K562 (cell line): ENCODE data around the gene CMTM1. TPM values are rescaled to one million over a fixed set of nuclear protein-coding genes. Genes with fewer than 3 reads are reported as not detected.

Experiments used
- CBFA2T3 ChIP-seq: fragments of 450-650 bp; IDR thresholded peaks from 2 replicates; pipeline ENCODE4 v1.6.1; 2017
- CXXC5 ChIP-seq: fragments of 250-450 bp; sonication (Bioruptor Pico); IDR thresholded peaks from 2 replicates; pipeline ENCODE4 v1.8.0; 2022; ENCODE audit warnings: inconsistent platforms, mild to moderate bottlenecking, moderate library complexity
- EHMT2 ChIP-seq: fragments of 450-650 bp; IDR thresholded peaks from 2 replicates; pipeline ENCODE4 v1.6.1; 2018; ENCODE audit warnings: antibody characterized with exemption
- ETS1 ChIP-seq: conservative IDR thresholded peaks from 2 replicates; pipeline ENCODE4 v1.6.1; 2011; ENCODE audit warnings: low read depth, mild to moderate bottlenecking, low read length; ENCODE audit not compliant: control insufficient read depth
- HNRNPL ChIP-seq: fragments of 200-400 bp; formaldehyde crosslinking; IDR thresholded peaks from 2 replicates; pipeline ENCODE4 v1.6.1; 2017; ENCODE audit warnings: low read depth, mild to moderate bottlenecking, low read length
- MCM2 ChIP-seq: fragments of 450-650 bp; IDR thresholded peaks from 2 replicates; pipeline ENCODE4 v1.6.1; 2017; ENCODE audit warnings: low read depth, mild to moderate bottlenecking
- MXD1 ChIP-seq: fragments of 250-450 bp; sonication (Bioruptor Pico); IDR thresholded peaks from 2 replicates; pipeline ENCODE4 v1.8.0; 2021; ENCODE audit warnings: borderline replicate concordance, mild to moderate bottlenecking, moderate library complexity; ENCODE audit not compliant: poor library complexity, severe bottlenecking
- SAP30 ChIP-seq: fragments of 200-600 bp; sonication (generic); IDR thresholded peaks from 2 replicates; pipeline ENCODE4 v1.6.1; 2012; ENCODE audit warnings: borderline replicate concordance, low read depth, mild to moderate bottlenecking, moderate library complexity, low read length, control low read depth, inconsistent platforms; ENCODE audit not compliant: insufficient read depth, poor library complexity, severe bottlenecking
- TRIM28 ChIP-seq: fragments of 450-650 bp; IDR thresholded peaks from 2 replicates; pipeline ENCODE4 v1.6.1; 2017
- YBX1 ChIP-seq: fragments of 450-650 bp; IDR thresholded peaks from 2 replicates; pipeline ENCODE4 v1.7.1; 2016; ENCODE audit warnings: mild to moderate bottlenecking
- ZNF3 ChIP-seq: fragments of 250-450 bp; sonication (Bioruptor Pico); IDR thresholded peaks from 2 replicates; pipeline ENCODE4 v1.5.0; 2021; ENCODE audit warnings: mild to moderate bottlenecking, moderate library complexity
- ZNF408 ChIP-seq: fragments of 250-450 bp; sonication (Bioruptor Pico); IDR thresholded peaks from 2 replicates; pipeline ENCODE4 v1.4.0; 2020; ENCODE audit warnings: low read depth, mild to moderate bottlenecking, moderate library complexity
- ZNF561 ChIP-seq: fragments of 450-650 bp; formaldehyde crosslinking; conservative IDR thresholded peaks from 2 replicates; pipeline ENCODE4 v1.4.0; 2020; ENCODE audit warnings: mild to moderate bottlenecking, moderate library complexity
- ZNF785 ChIP-seq: fragments of 250-450 bp; sonication (Bioruptor Pico); IDR thresholded peaks from 2 replicates; pipeline ENCODE4 v1.4.0; 2020; ENCODE audit warnings: mild to moderate bottlenecking
- polyA plus RNA-seq, 8 experiments: library from polyadenylated mRNA; depleted of rRNA in 4 of 8; stranded (reverse) in 5 of 8; unstranded in 3 of 8; fragments of >200 nt; fragmentation: Nextera tagmentation in 2 of 8; fragmentation: Illumina TruSeq in 1 of 8; extraction: Ambion mirVana in 2 of 8; extraction: Trizol in 1 of 8; gene quantifications; 2 replicates each; pipeline versions ENCODE4 v1.2.1 to v1.2.3, GENCODE V29; 2011 to 2014; ENCODE audit warnings: inconsistent platforms in 1 of 8, missing spikeins in 1 of 8
- total RNA-seq, 7 experiments: library from RNA; depleted of rRNA in 6 of 7; stranded (reverse); fragments of >200 nt in 6 of 7; fragmentation: Illumina TruSeq in 2 of 7; extraction: Trizol in 2 of 7; gene quantifications; 2 replicates each; pipeline versions ENCODE4 v1.2.1 to v1.2.3, GENCODE V29; 2011 to 2021; ENCODE audit warnings: low replicate concordance in 1 of 7
- TF ChIP-seq, protein P1 (sequence below): fragments of 250-450 bp; sonication (Bioruptor Pico); IDR thresholded peaks from 2 replicates; pipeline ENCODE4 v1.5.0; 2022; ENCODE audit warnings: mild to moderate bottlenecking

Gene CMTM1
- total and polyA plus RNA-seq, 9 of the 15 experiments (the other 6 are each of a cell fraction or from before 2014, with no cell fraction given) = 0.25 to 2.6 (median 1.1) TPM; not detected in 2

DNA sequence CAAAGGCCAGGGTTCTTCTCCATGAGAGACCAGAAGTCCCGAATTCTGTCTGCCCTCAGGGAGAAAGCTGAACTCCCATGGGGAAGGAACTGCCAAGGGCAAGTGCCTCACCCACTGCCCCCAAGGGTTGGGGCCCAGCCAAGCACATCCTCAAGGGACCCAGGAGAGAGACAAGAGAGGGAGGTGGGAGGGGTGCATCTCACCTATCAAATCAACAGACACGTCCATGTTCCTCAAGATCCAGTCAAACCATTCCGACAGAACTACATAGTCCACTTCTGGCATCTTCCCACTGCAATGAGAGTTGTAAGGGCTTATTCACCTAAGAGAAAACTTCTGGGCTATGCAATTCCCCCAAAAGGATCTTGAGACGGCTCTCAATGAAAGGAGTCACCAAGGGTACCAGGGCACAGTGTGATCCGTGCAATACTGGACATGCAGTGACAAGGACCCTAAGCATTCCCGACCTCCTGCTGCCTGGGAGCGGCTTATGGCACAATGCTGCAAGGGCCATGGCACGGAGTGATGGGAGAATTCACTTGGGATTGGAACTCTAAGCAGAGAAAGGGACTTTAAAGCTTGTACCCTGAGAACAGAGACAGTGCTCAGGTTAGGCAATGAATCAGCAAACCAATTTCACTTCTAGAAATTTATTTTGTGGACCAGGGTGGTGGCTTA is 48.5 kb upstream of the CMTM1 start (continued):
- TF ChIP-seq, protein P1, sequence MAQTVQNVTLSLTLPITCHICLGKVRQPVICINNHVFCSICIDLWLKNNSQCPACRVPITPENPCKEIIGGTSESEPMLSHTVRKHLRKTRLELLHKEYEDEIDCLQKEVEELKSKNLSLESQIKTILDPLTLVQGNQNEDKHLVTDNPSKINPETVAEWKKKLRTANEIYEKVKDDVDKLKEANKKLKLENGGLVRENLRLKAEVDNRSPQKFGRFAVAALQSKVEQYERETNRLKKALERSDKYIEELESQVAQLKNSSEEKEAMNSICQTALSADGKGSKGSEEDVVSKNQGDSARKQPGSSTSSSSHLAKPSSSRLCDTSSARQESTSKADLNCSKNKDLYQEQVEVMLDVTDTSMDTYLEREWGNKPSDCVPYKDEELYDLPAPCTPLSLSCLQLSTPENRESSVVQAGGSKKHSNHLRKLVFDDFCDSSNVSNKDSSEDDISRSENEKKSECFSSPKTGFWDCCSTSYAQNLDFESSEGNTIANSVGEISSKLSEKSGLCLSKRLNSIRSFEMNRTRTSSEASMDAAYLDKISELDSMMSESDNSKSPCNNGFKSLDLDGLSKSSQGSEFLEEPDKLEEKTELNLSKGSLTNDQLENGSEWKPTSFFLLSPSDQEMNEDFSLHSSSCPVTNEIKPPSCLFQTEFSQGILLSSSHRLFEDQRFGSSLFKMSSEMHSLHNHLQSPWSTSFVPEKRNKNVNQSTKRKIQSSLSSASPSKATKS (CRISPR knock-in tag) = no peak
- TF ChIP-seq ZNF3 (CRISPR knock-in tag) = no peak
- TF ChIP-seq ZNF408 = no peak
- TF ChIP-seq HNRNPL = no peak
- TF ChIP-seq ZNF561 = no peak
- TF ChIP-seq MXD1 (CRISPR knock-in tag) = no peak
- TF ChIP-seq TRIM28 = no peak
- TF ChIP-seq YBX1 = no peak
- no peak for TF ChIP-seq ETS1
- no peak for TF ChIP-seq MCM2
- no peak for TF ChIP-seq CXXC5 (CRISPR knock-in tag)
- TF ChIP-seq CBFA2T3 = no peak
- TF ChIP-seq SAP30 = no peak
- no peak for TF ChIP-seq EHMT2
- TF ChIP-seq ZNF785 = no peak
